Measurements from ENCODE around the gene PALLD. TPM values are rescaled to one million over a fixed set of nuclear protein-coding genes. Genes with fewer than 3 reads are reported as not detected.

Gene PALLD
- total RNA-seq, 1 experiment from 2014 or later, result 18.3 TPM

- Histone ChIP-seq H4K20me1 (ENCODE audit: control insufficient read depth, insufficient read depth, insufficient read length) (no peaks in the 10 kb centered on the region), H3K18ac (ENCODE audit: insufficient read length, low read depth, low read length) (no peak overlapping the region), H3K27ac (ENCODE audit: insufficient read length, low read depth, low read length) (no peak overlapping the region), H2AFZ (ENCODE audit: low read length) (no peak overlapping the region), H4K91ac (ENCODE audit: insufficient read length, low read depth, low read length) (no peak overlapping the region), H2BK15ac (ENCODE audit: low read depth, low read length) (no peak overlapping the region), H3K4ac (ENCODE audit: low read depth, low read length) (no peak overlapping the region), H3K4me2 (ENCODE audit: insufficient read depth, insufficient read length, low read length) (no peak overlapping the region), H3K79me2 (ENCODE audit: insufficient read depth, low read length) (no peaks in the 10 kb centered on the region), H3K9ac (ENCODE audit: extremely low read depth, insufficient read length, low read length) (no peak overlapping the region), H3T11ph (ENCODE audit: low read length) (no peak overlapping the region), H4K5ac (ENCODE audit: insufficient read length, low read depth, low read length) (no peak overlapping the region), H3K23ac (ENCODE audit: insufficient read length, low read depth, low read length) (no peak overlapping the region), H3K27me3 (ENCODE audit: insufficient read depth, low read length) (peaks cover 6% of the 10 kb centered on the region; the same call in 1 of the 2 replicates), H3K23me2 (ENCODE audit: insufficient read length, low read depth, low read length, poor library complexity, severe bottlenecking) (no peaks in the 10 kb centered on the region), H2BK12ac (ENCODE audit: insufficient read length, low read depth, low read length) (no peak overlapping the region), H3K14ac (ENCODE audit: insufficient read depth, low read length) (no peak overlapping the region), H2AK5ac (ENCODE audit: insufficient read length, low read length) (no peak overlapping the region), H3K56ac (ENCODE audit: insufficient read length, low read depth, low read length) (no peak overlapping the region), H2BK20ac (ENCODE audit: low read depth, low read length, poor library complexity, severe bottlenecking) (no peak overlapping the region), H3K9me3 (ENCODE audit: control insufficient read depth, low read depth, low read length) (no peaks in the 10 kb centered on the region), H3K79me1 (ENCODE audit: insufficient read depth, low read depth, low read length, poor library complexity, severe bottlenecking) (no peaks in the 10 kb centered on the region), H3K4me1 (ENCODE audit: insufficient read depth, low read length) (peaks cover 1% of the 10 kb centered on the region; the same call in 1 of the 2 replicates), H2BK5ac (ENCODE audit: insufficient read length, low read length) (no peak overlapping the region), H2BK120ac (ENCODE audit: low read depth, low read length, poor library complexity, severe bottlenecking) (no peak overlapping the region), H4K8ac (replicated peaks; ENCODE audit: insufficient read length, low read depth, low read length) (no peak overlapping the region)
- no peak for DNase-seq
- peaks cover 37% of the 10 kb centered on the region for H3K27me3 Mint-ChIP-seq (ENCODE audit: low read depth)
- H3K4me1 Mint-ChIP-seq, result peaks cover 10 to 35% of the 10 kb centered on the region in 2 experiments
- H3K4me3 Mint-ChIP-seq, result no peak overlapping the region
- H3K36me3 Mint-ChIP-seq (ENCODE audit: insufficient read depth in 1 of 3, low read depth in 3 of 3), result no peaks in the 10 kb centered on the region
- no CpG with 5 or more reads among the region's 4 CpGs for WGBS (ENCODE audit: extremely low coverage, insufficient read length, low lambda C conversion rate)
- no peak for TF ChIP-seq CTCF (conservative IDR thresholded peaks at IDR 0.05)
- no peaks in the 10 kb centered on the region; a peak in 1 of 5 replicates for H3K9me3 Mint-ChIP-seq
- no peak overlapping the region for H3K27ac Mint-ChIP-seq
Observed at GRCh38 chr4:168712316-168712890, 215.6 kb downstream of the PALLD start.

Measured in H9 (cell line).